K562 (cell line): ENCODE data around the gene CAMK1D. TPM values are rescaled to one million over a fixed set of nuclear protein-coding genes. Genes with fewer than 3 reads are reported as not detected.

Experiments used
- EP300 ChIP-seq: IDR thresholded peaks from 2 replicates; pipeline ENCODE4 v1.6.1; 2012; ENCODE audit warnings: low read length, improper control_type of control experiment
- ESRRA ChIP-seq: fragments of 450-650 bp; IDR thresholded peaks from 2 replicates; pipeline ENCODE4 v1.6.1; 2014; ENCODE audit warnings: low read depth, mild to moderate bottlenecking, moderate library complexity, borderline replicate concordance
- FOXP1 ChIP-seq: sonication (generic); formaldehyde crosslinking; IDR thresholded peaks from 2 replicates; pipeline ENCODE4 v1.8.0; 2022; ENCODE audit warnings: mild to moderate bottlenecking, missing genetic modification reagents
- GATAD2B ChIP-seq: fragments of 450-650 bp; IDR thresholded peaks from 2 replicates; pipeline ENCODE4 v1.6.1; 2017; ENCODE audit warnings: mild to moderate bottlenecking, borderline replicate concordance
- HIVEP1 ChIP-seq: fragments of 250-450 bp; sonication (Bioruptor Pico); IDR thresholded peaks from 2 replicates; pipeline ENCODE4 v1.4.0; 2020; ENCODE audit warnings: mild to moderate bottlenecking
- KLF6 ChIP-seq: fragments of 250-450 bp; sonication (Bioruptor Pico); IDR thresholded peaks from 2 replicates; pipeline ENCODE4 v1.4.0; 2020; ENCODE audit warnings: mild to moderate bottlenecking, moderate library complexity, borderline replicate concordance
- PCBP1 ChIP-seq: fragments of 200-400 bp; formaldehyde crosslinking; IDR thresholded peaks from 2 replicates; pipeline ENCODE4 v1.6.1; 2018; ENCODE audit warnings: mild to moderate bottlenecking, low read depth, low read length; ENCODE audit not compliant: poor library complexity, severe bottlenecking
- RAD21 ChIP-seq, 2 experiments: fragments of 250-450 bp in 1 of 2; fragments of 450-650 bp in 1 of 2; sonication (Bioruptor Pico) in 1 of 2; formaldehyde crosslinking in 1 of 2; IDR thresholded peaks in 1 of 2; conservative IDR thresholded peaks in 1 of 2; 2 replicates each; pipeline versions ENCODE4 v1.4.0 to v1.8.0; 2020 to 2022; ENCODE audit warnings: mild to moderate bottlenecking in 2 of 2, moderate library complexity in 1 of 2
- RBBP5 ChIP-seq: fragments of 200-600 bp; sonication (generic); IDR thresholded peaks from 2 replicates; pipeline ENCODE4 v1.6.1; 2012; ENCODE audit warnings: borderline replicate concordance, mild to moderate bottlenecking, low read length, control low read depth, inconsistent platforms; ENCODE audit not compliant: insufficient read depth, poor library complexity, severe bottlenecking
- SIRT6 ChIP-seq: IDR thresholded peaks from one replicate; pipeline ENCODE4 v1.6.1; 2012; ENCODE audit warnings: low read depth, mild to moderate bottlenecking, control low read depth, inconsistent platforms, low read length, moderate library complexity
- SMAD4 ChIP-seq: fragments of 250-450 bp; sonication (Bioruptor Pico); conservative IDR thresholded peaks from 2 replicates; pipeline ENCODE4 v1.8.0; 2021; ENCODE audit warnings: inconsistent platforms, mild to moderate bottlenecking, moderate library complexity
- SMARCA4 ChIP-seq: fragments of 450-650 bp; IDR thresholded peaks from 2 replicates; pipeline ENCODE4 v1.6.1; 2016
- STAG1 ChIP-seq: sonication (generic); formaldehyde crosslinking; IDR thresholded peaks from 2 replicates; pipeline ENCODE4 v1.5.0; 2020; ENCODE audit warnings: missing genetic modification reagents, borderline replicate concordance
- ZBTB8A ChIP-seq: fragments of 450-650 bp; IDR thresholded peaks from 2 replicates; pipeline ENCODE4 v1.6.1; 2018; ENCODE audit warnings: mild to moderate bottlenecking, moderate library complexity; ENCODE audit not compliant: partially characterized antibody
- ZFP30 ChIP-seq: fragments of 250-450 bp; sonication (Bioruptor Pico); IDR thresholded peaks from 2 replicates; pipeline ENCODE4 v1.8.0; 2022; ENCODE audit warnings: moderate library complexity, mild to moderate bottlenecking, inconsistent platforms, borderline replicate concordance
- ZFP36 ChIP-seq: fragments of 150-350 bp; IDR thresholded peaks from 2 replicates; pipeline ENCODE4 v1.6.1; 2018; ENCODE audit warnings: low read length, low read depth; ENCODE audit not compliant: partially characterized antibody
- ZNF175 ChIP-seq: fragments of 200-800 bp; sonication (Bioruptor generic); IDR thresholded peaks from 2 replicates; pipeline ENCODE4 v1.6.1; 2016; ENCODE audit warnings: low read depth, mild to moderate bottlenecking, missing genetic modification characterization, missing compliant biosample characterization
- ZNF316 ChIP-seq: fragments of 450-650 bp; IDR thresholded peaks from 2 replicates; pipeline ENCODE4 v1.6.1; 2016
- ZNF445 ChIP-seq: fragments of 250-450 bp; sonication (Bioruptor Pico); IDR thresholded peaks from 2 replicates; pipeline ENCODE4 v1.4.0; 2020; ENCODE audit warnings: low read depth, mild to moderate bottlenecking, moderate library complexity
- ZNF507 ChIP-seq: conservative IDR thresholded peaks from 2 replicates; pipeline ENCODE4 v1.6.1; 2017; ENCODE audit warnings: missing genetic modification characterization, missing compliant biosample characterization
- ZNF717 ChIP-seq: fragments of 250-450 bp; sonication (Bioruptor Pico); IDR thresholded peaks from 2 replicates; pipeline ENCODE4 v1.5.0; 2021
- ZNF79 ChIP-seq: fragments of 250-450 bp; sonication (Bioruptor Pico); IDR thresholded peaks from 2 replicates; pipeline ENCODE4 v1.4.0; 2020; ENCODE audit warnings: low read depth, mild to moderate bottlenecking, moderate library complexity
- polyA plus RNA-seq, 8 experiments: library from polyadenylated mRNA; depleted of rRNA in 4 of 8; stranded (reverse) in 5 of 8; unstranded in 3 of 8; fragments of >200 nt; fragmentation: Nextera tagmentation in 2 of 8; fragmentation: Illumina TruSeq in 1 of 8; extraction: Ambion mirVana in 2 of 8; extraction: Trizol in 1 of 8; gene quantifications; 2 replicates each; pipeline versions ENCODE4 v1.2.1 to v1.2.3, GENCODE V29; 2011 to 2014; ENCODE audit warnings: inconsistent platforms in 1 of 8, missing spikeins in 1 of 8
- total RNA-seq, 7 experiments: library from RNA; depleted of rRNA in 6 of 7; stranded (reverse); fragments of >200 nt in 6 of 7; fragmentation: Illumina TruSeq in 2 of 7; extraction: Trizol in 2 of 7; gene quantifications; 2 replicates each; pipeline versions ENCODE4 v1.2.1 to v1.2.3, GENCODE V29; 2011 to 2021; ENCODE audit warnings: low replicate concordance in 1 of 7
- TF ChIP-seq, protein P1 (sequence below): fragments of 450-650 bp; formaldehyde crosslinking; IDR thresholded peaks from 2 replicates; pipeline ENCODE4 v1.4.0; 2022; ENCODE audit warnings: missing genetic modification characterization
- TF ChIP-seq, protein P2 (sequence below): sonication (generic); formaldehyde crosslinking; IDR thresholded peaks from 2 replicates; pipeline ENCODE4 v1.8.0; 2023; ENCODE audit warnings: mild to moderate bottlenecking, missing genetic modification reagents

The CAMK1D gene
- total and polyA plus RNA-seq, 9 of the 15 experiments (the other 6 are each of a cell fraction or from before 2014, with no cell fraction given), result 0.12 to 0.24 (median 0.20) TPM; not detected in 5

- TF ChIP-seq EP300 (peak; percentile 10; the same call in 1 of the 2 replicates), HIVEP1 (CRISPR knock-in tag) (no peak), ZNF445 (CRISPR knock-in tag) (no peak), STAG1 (CRISPR knock-in tag) (peak; percentile 81; the same call in 1 of the 2 replicates), SIRT6 (no peak), ZNF175 (CRISPR knock-in tag) (peak; percentile 69; the same call in 1 of the 2 replicates), RBBP5 (no peak), RAD21 (CRISPR knock-in tag; conservative IDR thresholded peaks at IDR 0.05 in 1 of 2, IDR thresholded peaks at IDR 0.05 in 1 of 2) (peak; percentile 75 to 81), SMAD4 (CRISPR knock-in tag) (no peak), ZFP30 (CRISPR knock-in tag) (no peak), KLF6 (CRISPR knock-in tag) (no peak), ZNF507 (tag) (no peak), ESRRA (no peak), ZBTB8A (no peak), GATAD2B (no peak), FOXP1 (no peak), ZNF717 (CRISPR knock-in tag) (no peak), PCBP1 (no peak), ZNF79 (CRISPR knock-in tag) (no peak), SMARCA4 (peak; percentile 43; the same call in 1 of the 2 replicates), ZFP36 (peak; percentile 2), ZNF316 (no peak)
- TF ChIP-seq, protein P1, sequence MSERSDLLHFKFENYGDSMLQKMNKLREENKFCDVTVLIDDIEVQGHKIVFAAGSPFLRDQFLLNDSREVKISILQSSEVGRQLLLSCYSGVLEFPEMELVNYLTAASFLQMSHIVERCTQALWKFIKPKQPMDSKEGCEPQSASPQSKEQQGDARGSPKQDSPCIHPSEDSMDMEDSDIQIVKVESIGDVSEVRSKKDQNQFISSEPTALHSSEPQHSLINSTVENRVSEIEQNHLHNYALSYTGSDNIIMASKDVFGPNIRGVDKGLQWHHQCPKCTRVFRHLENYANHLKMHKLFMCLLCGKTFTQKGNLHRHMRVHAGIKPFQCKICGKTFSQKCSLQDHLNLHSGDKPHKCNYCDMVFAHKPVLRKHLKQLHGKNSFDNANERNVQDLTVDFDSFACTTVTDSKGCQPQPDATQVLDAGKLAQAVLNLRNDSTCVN, result no peak
- TF ChIP-seq, protein P2, sequence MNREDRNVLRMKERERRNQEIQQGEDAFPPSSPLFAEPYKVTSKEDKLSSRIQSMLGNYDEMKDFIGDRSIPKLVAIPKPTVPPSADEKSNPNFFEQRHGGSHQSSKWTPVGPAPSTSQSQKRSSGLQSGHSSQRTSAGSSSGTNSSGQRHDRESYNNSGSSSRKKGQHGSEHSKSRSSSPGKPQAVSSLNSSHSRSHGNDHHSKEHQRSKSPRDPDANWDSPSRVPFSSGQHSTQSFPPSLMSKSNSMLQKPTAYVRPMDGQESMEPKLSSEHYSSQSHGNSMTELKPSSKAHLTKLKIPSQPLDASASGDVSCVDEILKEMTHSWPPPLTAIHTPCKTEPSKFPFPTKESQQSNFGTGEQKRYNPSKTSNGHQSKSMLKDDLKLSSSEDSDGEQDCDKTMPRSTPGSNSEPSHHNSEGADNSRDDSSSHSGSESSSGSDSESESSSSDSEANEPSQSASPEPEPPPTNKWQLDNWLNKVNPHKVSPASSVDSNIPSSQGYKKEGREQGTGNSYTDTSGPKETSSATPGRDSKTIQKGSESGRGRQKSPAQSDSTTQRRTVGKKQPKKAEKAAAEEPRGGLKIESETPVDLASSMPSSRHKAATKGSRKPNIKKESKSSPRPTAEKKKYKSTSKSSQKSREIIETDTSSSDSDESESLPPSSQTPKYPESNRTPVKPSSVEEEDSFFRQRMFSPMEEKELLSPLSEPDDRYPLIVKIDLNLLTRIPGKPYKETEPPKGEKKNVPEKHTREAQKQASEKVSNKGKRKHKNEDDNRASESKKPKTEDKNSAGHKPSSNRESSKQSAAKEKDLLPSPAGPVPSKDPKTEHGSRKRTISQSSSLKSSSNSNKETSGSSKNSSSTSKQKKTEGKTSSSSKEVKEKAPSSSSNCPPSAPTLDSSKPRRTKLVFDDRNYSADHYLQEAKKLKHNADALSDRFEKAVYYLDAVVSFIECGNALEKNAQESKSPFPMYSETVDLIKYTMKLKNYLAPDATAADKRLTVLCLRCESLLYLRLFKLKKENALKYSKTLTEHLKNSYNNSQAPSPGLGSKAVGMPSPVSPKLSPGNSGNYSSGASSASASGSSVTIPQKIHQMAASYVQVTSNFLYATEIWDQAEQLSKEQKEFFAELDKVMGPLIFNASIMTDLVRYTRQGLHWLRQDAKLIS (CRISPR knock-in tag), result no peak
Observed at GRCh38 chr10:12710594-12711349, 361.4 kb downstream of the CAMK1D start (continued).
